ENCODE results near the gene NIF3L1. TPM values are rescaled to one million over a fixed set of nuclear protein-coding genes. Genes with fewer than 3 reads are reported as not detected.

The NIF3L1 gene
- 18.9 TPM for total RNA-seq

- peak; percentile 97 for DNase-seq
These were observed at the start of gene NIF3L1, which contains the start of gene PPIL3 for GRCh38 chr2:200888704-200889625. Gene NIF3L1 (plus strand): TSS chr2:200889371. CDS start chr2:200891944, 2,573 bp downstream. Gene PPIL3 (minus strand): TSS chr2:200889077. CDS start chr2:200887615, 1,462 bp downstream.

- DNase-seq: no peak
These were observed 49.7 kb upstream of the NIF3L1 start for GRCh38 chr2:200839513-200839912.

- DNase-seq: no peak
These were observed 44.9 kb upstream of the NIF3L1 start for GRCh38 chr2:200843993-200844948.

GRCh38 chr2:200845194-200845593, 44.0 kb upstream of the NIF3L1 start:
- no peak for DNase-seq

GRCh38 chr2:200845669-200846325, 43.4 kb upstream of the NIF3L1 start:
- DNase-seq: no peak

GRCh38 chr2:200847269-200847668, 41.9 kb upstream of the NIF3L1 start:
- DNase-seq: no peak

GRCh38 chr2:200847939-200848338, 41.2 kb upstream of the NIF3L1 start:
- no peak for DNase-seq

GRCh38 chr2:200850512-200851256, 38.5 kb upstream of the NIF3L1 start:
- no peak for DNase-seq

GRCh38 chr2:200851398-200852248, 37.5 kb upstream of the NIF3L1 start:
- no peak for DNase-seq

GRCh38 chr2:200852605-200853004, 36.6 kb upstream of the NIF3L1 start:
- DNase-seq: no peak

- no peak for DNase-seq
These were observed 32.4 kb upstream of the NIF3L1 start for GRCh38 chr2:200856806-200857205.

GRCh38 chr2:200860092-200860795, 28.9 kb upstream of the NIF3L1 start:
- no peak for DNase-seq

GRCh38 chr2:200861617-200862155, 27.5 kb upstream of the NIF3L1 start:
- peak; percentile 29 for DNase-seq

- peak; percentile 68 for DNase-seq
These were observed 26.6 kb upstream of the NIF3L1 start for GRCh38 chr2:200862532-200863000.

GRCh38 chr2:200863782-200864175, 25.4 kb upstream of the NIF3L1 start:
- peak; percentile 58 for DNase-seq

GRCh38 chr2:200864176-200865034, 24.8 kb upstream of the NIF3L1 start, which contains the start of gene CLK1:
Gene CLK1 (minus strand): TSS chr2:200864658. CDS start chr2:200861862, 2,796 bp downstream.
- peak; percentile 94 for DNase-seq

- DNase-seq: no peak
These were observed 20.2 kb upstream of the NIF3L1 start for GRCh38 chr2:200869014-200869413.

GRCh38 chr2:200871151-200871550, 18.0 kb upstream of the NIF3L1 start:
- no peak for DNase-seq

Data from skin of body (tissue), 2 donors.